Measurements from ENCODE around the gene TIMM29.

TIMM29 gene

DNA sequence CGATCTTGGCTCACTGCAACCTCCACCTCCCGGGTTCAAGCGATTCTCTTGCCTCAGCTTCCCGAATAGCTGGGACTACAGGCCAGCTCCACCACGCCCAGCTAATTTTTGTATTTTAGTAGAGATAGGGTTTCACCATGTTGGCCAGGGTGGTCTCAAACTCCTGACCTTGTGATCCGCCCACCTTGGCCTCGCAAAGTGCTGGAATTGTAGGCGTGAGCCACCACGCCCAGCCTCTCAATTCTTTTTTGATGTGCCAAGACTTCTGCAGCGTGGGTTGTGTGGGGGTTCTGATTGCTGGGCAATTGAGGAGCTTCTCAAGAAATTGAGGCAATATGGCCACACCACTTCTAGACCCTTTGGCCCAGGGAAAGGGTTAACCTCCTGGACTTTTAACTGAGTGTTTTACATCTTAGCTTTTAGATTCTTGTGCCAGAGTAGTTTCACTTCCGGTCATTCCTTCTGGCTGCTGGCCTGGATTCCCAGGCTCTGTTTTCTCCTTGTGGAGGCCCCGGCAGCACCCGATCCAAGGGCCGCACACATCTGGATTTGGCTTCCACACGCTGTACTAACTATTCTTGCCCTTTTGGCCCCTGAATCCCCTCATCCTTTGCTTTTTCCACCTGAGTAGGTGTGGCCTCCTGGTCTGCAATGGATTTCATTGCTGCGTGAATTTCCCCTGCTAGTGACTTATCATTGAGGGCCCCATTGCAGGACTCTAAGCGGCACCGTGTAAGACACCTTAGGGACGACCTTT is 46.9 kb downstream of the TIMM29 start:
- H2AFZ ChIP-seq (ENCODE audit: low read depth, low read length, severe bottlenecking), result no peak overlapping the region
- H3K36me3 ChIP-seq (ENCODE audit: low read length), result 0 out of 2 replicates have a peak, but pooled peaks cover 2% of the 10 kb centered on the region
- H3K4me3 ChIP-seq (ENCODE audit: insufficient read depth, low read length, poor library complexity, severe bottlenecking), result no peak overlapping the region
- peaks cover 93% of the 10 kb centered on the region for H3K79me2 ChIP-seq (ENCODE audit: insufficient read depth, low read length)
- TF ChIP-seq, protein P1, sequence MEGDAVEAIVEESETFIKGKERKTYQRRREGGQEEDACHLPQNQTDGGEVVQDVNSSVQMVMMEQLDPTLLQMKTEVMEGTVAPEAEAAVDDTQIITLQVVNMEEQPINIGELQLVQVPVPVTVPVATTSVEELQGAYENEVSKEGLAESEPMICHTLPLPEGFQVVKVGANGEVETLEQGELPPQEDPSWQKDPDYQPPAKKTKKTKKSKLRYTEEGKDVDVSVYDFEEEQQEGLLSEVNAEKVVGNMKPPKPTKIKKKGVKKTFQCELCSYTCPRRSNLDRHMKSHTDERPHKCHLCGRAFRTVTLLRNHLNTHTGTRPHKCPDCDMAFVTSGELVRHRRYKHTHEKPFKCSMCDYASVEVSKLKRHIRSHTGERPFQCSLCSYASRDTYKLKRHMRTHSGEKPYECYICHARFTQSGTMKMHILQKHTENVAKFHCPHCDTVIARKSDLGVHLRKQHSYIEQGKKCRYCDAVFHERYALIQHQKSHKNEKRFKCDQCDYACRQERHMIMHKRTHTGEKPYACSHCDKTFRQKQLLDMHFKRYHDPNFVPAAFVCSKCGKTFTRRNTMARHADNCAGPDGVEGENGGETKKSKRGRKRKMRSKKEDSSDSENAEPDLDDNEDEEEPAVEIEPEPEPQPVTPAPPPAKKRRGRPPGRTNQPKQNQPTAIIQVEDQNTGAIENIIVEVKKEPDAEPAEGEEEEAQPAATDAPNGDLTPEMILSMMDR (IDR thresholded peaks at IDR 0.05; ENCODE audit: insufficient read depth, low read length, poor library complexity, severe bottlenecking), result no peak
- no peak for TF ChIP-seq EZH2phosphoT487 (conservative IDR thresholded peaks at IDR 0.05; ENCODE audit: low read length)
- H3K27ac ChIP-seq (ENCODE audit: low read depth, low read length), result peak overlapping the region; percentile 99
- H3K27me3 ChIP-seq (ENCODE audit: low read length), result no peaks in the 10 kb centered on the region
- peaks cover 86% of the 10 kb centered on the region for H3F3A ChIP-seq (ENCODE audit: insufficient read depth)
- H4K20me1 ChIP-seq (ENCODE audit: low read depth, low read length), result no peaks in the 10 kb centered on the region; the same call in 1 of the 2 replicates
- H3K4me2 ChIP-seq (ENCODE audit: low read depth, low read length, poor library complexity, severe bottlenecking), result peak overlapping the region; percentile 54
- no peaks in the 10 kb centered on the region for H3K9me2 ChIP-seq (replicated peaks; ENCODE audit: insufficient read depth, low read length)
- H3K9ac ChIP-seq (ENCODE audit: low read length), result peak overlapping the region; percentile 33
- no peaks in the 10 kb centered on the region for H3K9me3 ChIP-seq (ENCODE audit: insufficient read depth, low read length)

DNA sequence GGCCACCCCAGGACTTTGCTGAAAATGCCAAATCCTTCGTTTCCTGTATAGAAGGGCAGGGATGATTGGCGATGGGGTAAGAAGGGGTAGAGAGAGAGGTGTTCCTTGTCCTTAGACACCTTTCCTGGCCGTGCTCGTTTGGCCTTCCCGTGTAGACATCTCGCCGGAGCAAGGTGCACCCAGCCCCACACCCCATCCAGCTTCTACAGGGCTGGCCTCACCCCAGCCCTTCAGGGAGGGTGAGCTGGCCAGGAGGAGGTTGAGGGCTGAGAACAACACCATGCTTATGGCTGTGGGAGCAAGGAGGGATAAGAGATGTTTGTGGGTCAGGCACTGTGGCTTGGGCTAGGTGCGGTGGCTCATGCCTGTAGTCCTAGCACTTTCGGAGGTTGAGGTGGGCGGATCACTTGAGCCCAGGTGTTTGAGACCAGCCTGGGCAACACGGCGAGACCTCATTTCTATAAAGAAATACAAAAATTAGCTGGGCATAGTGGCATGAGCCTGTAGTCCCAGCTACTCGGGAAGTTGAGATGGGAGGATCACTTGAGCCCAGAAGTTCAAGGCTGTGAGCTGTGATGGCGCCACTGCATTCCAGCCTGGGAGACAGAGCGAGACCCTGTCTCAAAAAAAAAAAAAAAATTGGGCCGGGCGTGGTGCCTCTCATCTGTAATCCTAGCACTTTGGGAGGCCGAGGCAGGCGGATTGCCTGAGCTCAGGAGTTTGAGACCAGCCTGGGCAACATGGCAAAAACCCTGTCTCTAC is 47.7 kb downstream of the TIMM29 start:
- peaks cover 3% of the 10 kb centered on the region; the same call in 1 of the 2 replicates for H4K20me1 ChIP-seq (ENCODE audit: low read depth, low read length)
- peaks cover 2% of the 10 kb centered on the region; the same call in 1 of the 2 replicates for H3K36me3 ChIP-seq (ENCODE audit: low read length)
- H3K9me2 ChIP-seq (replicated peaks; ENCODE audit: insufficient read depth, low read length), result no peaks in the 10 kb centered on the region
- no peak overlapping the region for H2AFZ ChIP-seq (ENCODE audit: low read depth, low read length, severe bottlenecking)
- H3K4me2 ChIP-seq (ENCODE audit: low read depth, low read length, poor library complexity, severe bottlenecking), result peak overlapping the region; percentile 54
- H3K79me2 ChIP-seq (ENCODE audit: insufficient read depth, low read length), result peaks cover 93% of the 10 kb centered on the region
- TF ChIP-seq, protein P1 (IDR thresholded peaks at IDR 0.05; ENCODE audit: insufficient read depth, low read length, poor library complexity, severe bottlenecking), result no peak
- TF ChIP-seq EZH2phosphoT487 (conservative IDR thresholded peaks at IDR 0.05; ENCODE audit: low read length), result no peak
- H3F3A ChIP-seq (ENCODE audit: insufficient read depth), result peaks cover 83% of the 10 kb centered on the region
- H3K9ac ChIP-seq (ENCODE audit: low read length), result peak overlapping the region; percentile 33
- peak overlapping the region; percentile 99 for H3K27ac ChIP-seq (ENCODE audit: low read depth, low read length)
- no peaks in the 10 kb centered on the region for H3K27me3 ChIP-seq (ENCODE audit: low read length)
- no peaks in the 10 kb centered on the region for H3K9me3 ChIP-seq (ENCODE audit: insufficient read depth, low read length)
- H3K4me3 ChIP-seq (ENCODE audit: insufficient read depth, low read length, poor library complexity, severe bottlenecking), result no peak overlapping the region

DNA sequence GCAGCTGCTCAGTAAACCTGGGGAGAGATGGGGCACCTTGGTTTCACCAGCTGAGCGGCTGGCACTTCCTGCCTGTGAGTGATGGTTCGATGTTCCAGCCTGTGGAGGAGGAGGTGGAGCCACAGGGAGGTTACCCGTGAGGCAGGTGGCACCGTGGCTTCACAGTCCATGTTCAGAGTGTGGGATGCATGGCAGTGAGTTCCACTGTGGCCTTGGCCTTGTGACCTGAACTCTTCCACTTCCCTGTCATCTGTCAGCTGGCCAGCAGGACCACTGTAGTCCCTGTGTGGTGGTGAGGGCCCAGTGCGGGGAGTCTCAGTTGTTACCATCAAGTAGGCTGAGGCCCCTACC is 49.1 kb downstream of the TIMM29 start:
- H3K27me3 ChIP-seq (ENCODE audit: low read length), result no peaks in the 10 kb centered on the region
- peaks cover 71% of the 10 kb centered on the region for H3F3A ChIP-seq (ENCODE audit: insufficient read depth)
- H3K9me2 ChIP-seq (replicated peaks; ENCODE audit: insufficient read depth, low read length), result no peaks in the 10 kb centered on the region
- no peaks in the 10 kb centered on the region for H3K9me3 ChIP-seq (ENCODE audit: insufficient read depth, low read length)
- peak overlapping the region; percentile 99 for H3K27ac ChIP-seq (ENCODE audit: low read depth, low read length)
- H3K79me2 ChIP-seq (ENCODE audit: insufficient read depth, low read length), result peaks cover 93% of the 10 kb centered on the region
- H3K4me2 ChIP-seq (ENCODE audit: low read depth, low read length, poor library complexity, severe bottlenecking), result peak overlapping the region; percentile 54
- H3K9ac ChIP-seq (ENCODE audit: low read length), result peak overlapping the region; percentile 19; the same call in 1 of the 2 replicates
- H3K36me3 ChIP-seq (ENCODE audit: low read length), result no peaks in the 10 kb centered on the region; the same call in 1 of the 2 replicates
- H4K20me1 ChIP-seq (ENCODE audit: low read depth, low read length), result peaks cover 4% of the 10 kb centered on the region; the same call in 1 of the 2 replicates
- no peak overlapping the region for H2AFZ ChIP-seq (ENCODE audit: low read depth, low read length, severe bottlenecking)
- no peak for TF ChIP-seq EZH2phosphoT487 (conservative IDR thresholded peaks at IDR 0.05; ENCODE audit: low read length)
- TF ChIP-seq, protein P1 (IDR thresholded peaks at IDR 0.05; ENCODE audit: insufficient read depth, low read length, poor library complexity, severe bottlenecking), result no peak
- H3K4me3 ChIP-seq (ENCODE audit: insufficient read depth, low read length, poor library complexity, severe bottlenecking), result no peak overlapping the region

Measured in SU-DHL-6 (cell line).